ENCODE data around the gene UQCC5.

DNA sequence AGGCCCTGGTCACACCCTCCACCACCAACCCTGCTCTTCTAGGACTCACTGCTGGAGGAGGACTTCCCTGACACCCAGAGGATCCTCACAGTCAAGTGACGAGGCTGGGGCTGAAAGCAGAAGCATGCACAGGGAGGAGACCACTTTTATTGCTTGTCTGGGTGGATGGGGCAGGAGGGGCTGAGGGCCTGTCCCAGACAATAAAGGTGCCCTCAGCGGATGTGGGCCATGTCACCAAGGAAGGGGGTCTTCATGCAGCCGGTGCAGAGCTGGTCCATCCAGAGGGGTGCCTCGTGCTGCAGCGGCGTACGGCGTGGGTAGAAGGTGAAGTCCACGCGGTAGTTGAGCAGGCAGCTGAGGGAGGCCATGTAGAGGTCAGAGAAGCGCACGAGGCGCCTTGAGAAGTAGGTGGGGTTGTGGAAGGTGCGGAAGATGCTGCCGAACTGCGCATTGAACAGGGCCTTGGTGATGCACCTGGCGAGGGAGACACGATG is 12.1 kb upstream of the UQCC5 start:
- TF ChIP-seq POLR2A (IDR thresholded peaks at IDR 0.05), result no peak
- TF ChIP-seq CTCF (IDR thresholded peaks at IDR 0.05), result no peak
